Heart left ventricle (tissue), 13 donors: ENCODE measurements around the gene FABP3.

Experiments used
- CTCF ChIP-seq, 12 donors: fragments of 200-600 bp; sonication (generic) in 4 of 12; IDR thresholded peaks; one replicate each; pipeline versions ENCODE4 v1.5.0 to v1.8.0; 2018 to 2022; ENCODE audit warnings: antibody characterized with exemption in 12 of 12, mild to moderate bottlenecking in 5 of 12
- POLR2A ChIP-seq, 2 donors: fragments of 450-650 bp; IDR thresholded peaks; one replicate each; pipeline ENCODE4 v1.6.1; 2017; ENCODE audit warnings: antibody characterized with exemption in 2 of 2, mild to moderate bottlenecking in 2 of 2, moderate library complexity in 2 of 2
- donor health status: ischemic (EF 13 %, LVEDD 7.1; RV severe dilation, severe dysfunction).
- donor health status: DM: no; HTN: yes; CAD: no.
- donor health status: DM: no; HTN: no; CAD: no.
- donor health status: ischemic (EF 25% LVEDD 6.9; RV normal size, moderate dysfunction).
- donor health status: ischemic (EF 25% LVEDD 5.7; RV mildly dilated, moderate dysfunction).
- donor health status: ischemic (EF 35%, LVEDD 5.7; RV mildly dilated, moderate dysfunction).
- donor health status: nonischemic (EF 11% LVEDD 7.7; RV severe dilation, severe dysfunction).
- donor health status: DM: yes; HTN: yes; CAD: no.
- donor health status: PGD.
- donor health status: ischemic (EF 29% LVEDD 5.4; RV normal size, mild dysfunction).
- donor health status: nonischemic (EF 23%, LVEDD 6.1; RV moderate dilation, normal function).

- no peak for TF ChIP-seq CTCF (IDR thresholded peaks at IDR 0.05)
- no peak for TF ChIP-seq POLR2A (IDR thresholded peaks at IDR 0.05)
Measured at GRCh38 chr1:31378001-31378400, 5.1 kb upstream of the FABP3 start.
